Urinary bladder (tissue), 2 donors: ENCODE data around the gene POMT2. TPM values are rescaled to one million over a fixed set of nuclear protein-coding genes. Genes with fewer than 3 reads are reported as not detected.

Experiments
- polyA plus RNA-seq: library from polyadenylated mRNA; stranded (reverse); fragments of 200-250 nt; gene quantifications from one replicate; pipeline ENCODE4 v1.2.3, GENCODE V29; 2013
- small RNA-seq: library from RNA; depleted of rRNA; stranded (forward); fragments of <200 nt; gene quantifications from one replicate; pipeline ENCODE3, GENCODE V24; 2014
- total RNA-seq: library from RNA; depleted of rRNA; stranded (reverse); fragments of >200 nt; gene quantifications from one replicate; pipeline ENCODE4 v1.2.3, GENCODE V29; 2014
- donor health status: healthy.

The POMT2 gene
- total and polyA plus RNA-seq, 2 donors: 10.5 to 16.7 TPM

Small RNA genes within 50 kb of the gene (small RNA-seq; reads per million reads assigned to genes)
- gene MIR1260A: not detected

Other genes with a start within 250 kb of the POMT2 start
- 25.6 TPM for gene CIPC, start 222.6 kb downstream of the POMT2 start, total RNA-seq
- gene CIPC, start 222.6 kb downstream of the POMT2 start, polyA plus RNA-seq: 28.8 TPM
- gene ZDHHC22, start 179.1 kb downstream of the POMT2 start, total RNA-seq: 0.16 TPM
- 0.01 TPM for gene ZDHHC22, start 179.1 kb downstream of the POMT2 start, polyA plus RNA-seq
- gene TMEM63C, start 139.1 kb downstream of the POMT2 start, total RNA-seq: 0.85 TPM
- 0.30 TPM for gene TMEM63C, start 139.1 kb downstream of the POMT2 start, polyA plus RNA-seq
- not detected for gene NGB, start 49.7 kb downstream of the POMT2 start, total RNA-seq
- gene NGB, start 49.7 kb downstream of the POMT2 start, polyA plus RNA-seq: not detected
- gene GSTZ1, start 153 bp upstream of the POMT2 start, total RNA-seq: 11.4 TPM
- 17.8 TPM for gene GSTZ1, start 153 bp upstream of the POMT2 start, polyA plus RNA-seq
- gene TMED8, start 56.2 kb upstream of the POMT2 start, total RNA-seq: 12.3 TPM
- gene TMED8, start 56.2 kb upstream of the POMT2 start, polyA plus RNA-seq: 6.3 TPM
- 1.3 TPM for gene SAMD15, start 56.5 kb upstream of the POMT2 start, total RNA-seq
- gene SAMD15, start 56.5 kb upstream of the POMT2 start, polyA plus RNA-seq: 0.44 TPM
- gene NOXRED1, start 102.6 kb upstream of the POMT2 start, total RNA-seq: 0.69 TPM
- gene NOXRED1, start 102.6 kb upstream of the POMT2 start, polyA plus RNA-seq: 0.14 TPM
- 21.5 TPM for gene VIPAS39, start 136.7 kb upstream of the POMT2 start, total RNA-seq
- gene VIPAS39, start 136.7 kb upstream of the POMT2 start, polyA plus RNA-seq: 19.5 TPM
- gene AHSA1, start 137.2 kb upstream of the POMT2 start, total RNA-seq: 66.2 TPM
- 126 TPM for gene AHSA1, start 137.2 kb upstream of the POMT2 start, polyA plus RNA-seq
- not detected for gene ISM2, start 177.9 kb upstream of the POMT2 start, total RNA-seq
- 0.51 TPM for gene ISM2, start 177.9 kb upstream of the POMT2 start, polyA plus RNA-seq